Measurements from ENCODE around the gene ANKRD33.

Gene ANKRD33

GRCh38 chr12:51874000-51874399, 13.9 kb upstream of the ANKRD33 start:
- Histone ChIP-seq H3K36me3 (no peaks in the 10 kb centered on the region), H3K27ac (no peak overlapping the region), H3K27me3 (peaks cover 62% of the 10 kb centered on the region), H3K9me3 (no peaks in the 10 kb centered on the region), H3K4me3 (ENCODE audit: low read depth in 1 of 2, low read length in 1 of 2) (no peak overlapping the region), H3K4me1 (ENCODE audit: control insufficient read depth in 1 of 2, insufficient read depth in 1 of 2, low read depth in 1 of 2, low read length in 1 of 2) (no peaks in the 10 kb centered on the region)
- no peak for TF ChIP-seq CTCF (IDR thresholded peaks at IDR 0.05)

DNA sequence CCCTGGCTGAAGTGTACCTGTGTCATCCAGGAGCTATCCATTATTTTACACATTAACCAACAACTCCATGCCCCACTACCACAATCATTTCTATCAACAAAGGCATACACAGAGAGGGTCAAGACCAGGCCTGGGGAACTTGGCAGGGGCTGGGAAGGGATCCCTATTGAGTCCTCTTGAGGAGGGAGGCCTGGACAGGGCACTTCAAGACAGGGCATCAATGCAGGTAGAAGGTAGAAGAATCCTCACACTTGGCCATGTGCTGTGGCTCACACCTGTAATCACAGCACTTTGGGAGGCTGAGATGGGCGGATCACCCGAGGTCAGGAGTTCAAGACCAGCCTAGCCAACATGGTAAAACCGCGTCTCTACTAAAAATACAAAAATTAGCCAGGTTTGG, 13.4 kb upstream of the ANKRD33 start:
- Histone ChIP-seq H3K4me3 (ENCODE audit: low read depth in 1 of 2, low read length in 1 of 2) (no peak overlapping the region), H3K4me1 (ENCODE audit: control insufficient read depth in 1 of 2, insufficient read depth in 1 of 2, low read depth in 1 of 2, low read length in 1 of 2) (no peaks in the 10 kb centered on the region), H3K27me3 (peaks cover 57% of the 10 kb centered on the region), H3K9me3 (no peaks in the 10 kb centered on the region), H3K36me3 (no peaks in the 10 kb centered on the region), H3K27ac (no peak overlapping the region)
- TF ChIP-seq CTCF (IDR thresholded peaks at IDR 0.05): no peak

DNA sequence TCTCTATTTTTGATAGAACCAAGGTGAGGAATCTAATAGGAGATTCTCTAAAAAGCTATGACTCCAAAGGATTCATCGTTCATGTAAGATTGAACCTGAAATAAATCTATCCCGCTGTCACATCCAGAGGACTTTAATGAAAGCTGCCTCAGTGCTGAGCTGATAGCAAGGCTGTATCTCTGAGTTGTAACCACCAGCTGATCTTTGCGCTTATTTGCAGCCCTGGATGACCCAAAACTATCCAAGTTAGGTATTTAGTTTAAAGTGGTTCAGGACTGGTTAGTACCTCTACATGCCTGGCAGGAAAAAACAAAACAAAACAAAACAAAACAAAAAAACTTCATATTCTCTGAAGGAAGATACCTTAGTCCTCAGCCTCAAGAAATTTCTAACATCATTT, 8.8 kb upstream of the ANKRD33 start:
- H3K9me3 ChIP-seq: no peaks in the 10 kb centered on the region
- H3K4me1 ChIP-seq (ENCODE audit: control insufficient read depth in 1 of 2, insufficient read depth in 1 of 2, low read depth in 1 of 2, low read length in 1 of 2): no peaks in the 10 kb centered on the region
- no peaks in the 10 kb centered on the region for H3K36me3 ChIP-seq
- no peak for TF ChIP-seq CTCF (IDR thresholded peaks at IDR 0.05)
- no peak overlapping the region for H3K4me3 ChIP-seq (ENCODE audit: low read depth in 1 of 2, low read length in 1 of 2)
- H3K27me3 ChIP-seq: peaks cover 11% of the 10 kb centered on the region
- no peak overlapping the region for H3K27ac ChIP-seq

- no peak overlapping the region for H3K4me3 ChIP-seq (ENCODE audit: low read depth in 1 of 2, low read length in 1 of 2)
- H3K27ac ChIP-seq: no peak overlapping the region
- H3K4me1 ChIP-seq (ENCODE audit: control insufficient read depth in 1 of 2, insufficient read depth in 1 of 2, low read depth in 1 of 2, low read length in 1 of 2): peaks cover 7 to 10% of the 10 kb centered on the region in 2 experiments
- TF ChIP-seq CTCF (IDR thresholded peaks at IDR 0.05): no peak
- H3K9me3 ChIP-seq: no peaks in the 10 kb centered on the region
- H3K36me3 ChIP-seq: no peaks in the 10 kb centered on the region
- H3K27me3 ChIP-seq: peaks cover 5% of the 10 kb centered on the region
These were observed 4.6 kb upstream of the ANKRD33 start for GRCh38 chr12:51883295-51883694.

GRCh38 chr12:51883998-51884675, 3.8 kb upstream of the ANKRD33 start:
- no peaks in the 10 kb centered on the region for H3K9me3 ChIP-seq
- no peak overlapping the region for H3K27ac ChIP-seq
- H3K4me3 ChIP-seq (ENCODE audit: low read depth in 1 of 2, low read length in 1 of 2): no peak overlapping the region
- no peaks in the 10 kb centered on the region for H3K36me3 ChIP-seq
- H3K27me3 ChIP-seq: peaks cover 5% of the 10 kb centered on the region
- peaks cover 7 to 10% of the 10 kb centered on the region in 2 experiments for H3K4me1 ChIP-seq (ENCODE audit: control insufficient read depth in 1 of 2, insufficient read depth in 1 of 2, low read depth in 1 of 2, low read length in 1 of 2)
- TF ChIP-seq CTCF (IDR thresholded peaks at IDR 0.05): no peak

Measured in neutrophil (primary cell).